Thyroid gland (tissue), 4 donors: ENCODE results near the gene SLC12A5.

Source experiments
- POLR2A ChIP-seq, 2 donors: fragments of 450-650 bp; IDR thresholded peaks; one replicate each; pipeline ENCODE4 v1.6.1; 2017; ENCODE audit warnings: antibody characterized with exemption in 2 of 2, mild to moderate bottlenecking in 2 of 2, moderate library complexity in 1 of 2
- TF ChIP-seq, protein P1 (sequence below), 6 experiments: fragments of 200-600 bp in 3 of 6; fragments of 450-650 bp in 3 of 6; sonication (generic) in 3 of 6; IDR thresholded peaks; one replicate each; pipeline ENCODE4 v1.5.1; 2016 to 2019; ENCODE audit warnings: antibody characterized with exemption in 6 of 6, mild to moderate bottlenecking in 2 of 6, inconsistent platforms in 1 of 6, moderate library complexity in 1 of 6

DNA sequence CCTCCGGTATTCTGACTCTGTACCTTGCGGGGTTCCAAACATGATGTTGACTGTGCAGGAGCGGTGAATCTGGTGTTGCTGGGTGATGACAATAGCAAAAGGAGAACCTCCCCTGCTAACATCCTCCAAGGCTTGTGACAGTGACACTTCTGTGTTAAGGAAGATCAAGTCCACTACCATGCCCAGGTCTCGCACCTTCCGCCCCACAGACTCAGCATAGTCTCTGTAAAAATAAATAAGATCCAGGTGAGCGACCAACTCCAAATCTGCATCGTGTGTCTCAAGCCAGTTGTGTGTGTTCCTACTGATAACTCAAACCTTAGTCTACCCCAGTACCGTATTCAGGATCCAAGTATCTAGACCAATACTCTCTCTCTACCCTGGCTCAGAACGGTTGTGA lies 36.0 kb downstream of the SLC12A5 start:
- no peak for TF ChIP-seq POLR2A (IDR thresholded peaks at IDR 0.05)
- TF ChIP-seq, protein P1, sequence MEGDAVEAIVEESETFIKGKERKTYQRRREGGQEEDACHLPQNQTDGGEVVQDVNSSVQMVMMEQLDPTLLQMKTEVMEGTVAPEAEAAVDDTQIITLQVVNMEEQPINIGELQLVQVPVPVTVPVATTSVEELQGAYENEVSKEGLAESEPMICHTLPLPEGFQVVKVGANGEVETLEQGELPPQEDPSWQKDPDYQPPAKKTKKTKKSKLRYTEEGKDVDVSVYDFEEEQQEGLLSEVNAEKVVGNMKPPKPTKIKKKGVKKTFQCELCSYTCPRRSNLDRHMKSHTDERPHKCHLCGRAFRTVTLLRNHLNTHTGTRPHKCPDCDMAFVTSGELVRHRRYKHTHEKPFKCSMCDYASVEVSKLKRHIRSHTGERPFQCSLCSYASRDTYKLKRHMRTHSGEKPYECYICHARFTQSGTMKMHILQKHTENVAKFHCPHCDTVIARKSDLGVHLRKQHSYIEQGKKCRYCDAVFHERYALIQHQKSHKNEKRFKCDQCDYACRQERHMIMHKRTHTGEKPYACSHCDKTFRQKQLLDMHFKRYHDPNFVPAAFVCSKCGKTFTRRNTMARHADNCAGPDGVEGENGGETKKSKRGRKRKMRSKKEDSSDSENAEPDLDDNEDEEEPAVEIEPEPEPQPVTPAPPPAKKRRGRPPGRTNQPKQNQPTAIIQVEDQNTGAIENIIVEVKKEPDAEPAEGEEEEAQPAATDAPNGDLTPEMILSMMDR (IDR thresholded peaks at IDR 0.05): no peak
